Measurements from ENCODE around the gene CPNE5.

DNA sequence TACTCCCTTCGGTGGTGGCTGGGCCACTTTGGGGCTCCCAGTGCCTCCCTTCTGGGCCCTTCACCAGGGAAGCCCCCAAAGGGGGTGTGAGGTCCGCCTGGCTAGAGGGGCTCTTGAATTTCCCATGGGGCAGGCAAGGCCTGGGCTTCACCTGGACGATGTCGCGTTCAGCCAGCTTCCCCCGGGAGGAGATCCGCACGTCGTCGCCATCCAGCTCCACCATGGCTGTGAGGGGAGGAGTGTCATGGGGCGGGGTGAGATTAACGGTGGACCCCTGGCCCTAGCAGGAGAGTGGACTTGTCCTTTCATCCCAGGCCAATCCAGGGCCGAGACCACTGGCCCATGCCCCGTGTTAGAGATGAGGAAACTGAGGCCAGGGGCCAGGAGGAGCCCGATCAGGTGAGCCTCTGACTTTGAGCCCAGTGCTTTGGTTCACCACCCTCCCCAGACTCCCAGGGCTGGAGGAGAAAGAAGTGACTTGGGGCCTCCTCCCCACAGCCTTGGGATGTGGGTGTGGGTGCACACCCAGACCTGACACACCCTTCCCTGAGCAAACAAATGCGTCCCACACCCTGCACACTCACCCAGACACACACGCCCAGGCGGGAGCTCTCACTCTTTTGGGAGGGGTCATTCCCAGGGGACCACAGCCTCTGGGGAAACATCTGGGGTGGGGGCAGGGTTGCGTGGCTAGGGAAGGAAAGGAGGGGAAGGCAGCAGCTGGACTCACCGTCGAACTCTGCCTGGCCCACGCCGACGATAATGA lies 95.5 kb downstream of the CPNE5 start:
- TF ChIP-seq, protein P1, sequence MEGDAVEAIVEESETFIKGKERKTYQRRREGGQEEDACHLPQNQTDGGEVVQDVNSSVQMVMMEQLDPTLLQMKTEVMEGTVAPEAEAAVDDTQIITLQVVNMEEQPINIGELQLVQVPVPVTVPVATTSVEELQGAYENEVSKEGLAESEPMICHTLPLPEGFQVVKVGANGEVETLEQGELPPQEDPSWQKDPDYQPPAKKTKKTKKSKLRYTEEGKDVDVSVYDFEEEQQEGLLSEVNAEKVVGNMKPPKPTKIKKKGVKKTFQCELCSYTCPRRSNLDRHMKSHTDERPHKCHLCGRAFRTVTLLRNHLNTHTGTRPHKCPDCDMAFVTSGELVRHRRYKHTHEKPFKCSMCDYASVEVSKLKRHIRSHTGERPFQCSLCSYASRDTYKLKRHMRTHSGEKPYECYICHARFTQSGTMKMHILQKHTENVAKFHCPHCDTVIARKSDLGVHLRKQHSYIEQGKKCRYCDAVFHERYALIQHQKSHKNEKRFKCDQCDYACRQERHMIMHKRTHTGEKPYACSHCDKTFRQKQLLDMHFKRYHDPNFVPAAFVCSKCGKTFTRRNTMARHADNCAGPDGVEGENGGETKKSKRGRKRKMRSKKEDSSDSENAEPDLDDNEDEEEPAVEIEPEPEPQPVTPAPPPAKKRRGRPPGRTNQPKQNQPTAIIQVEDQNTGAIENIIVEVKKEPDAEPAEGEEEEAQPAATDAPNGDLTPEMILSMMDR (IDR thresholded peaks at IDR 0.05), result no peak
- TF ChIP-seq POLR2A (IDR thresholded peaks at IDR 0.05), result no peak

Measured in adrenal gland (tissue), 5 donors.